Fibroblast of skin of right quadriceps (primary cell): ENCODE data around the gene NFATC1.

Experiments
- DNase-seq: peaks from one replicate; pipeline ENCODE4 v3.0.0-alpha.2; 2013

The NFATC1 gene

DNA sequence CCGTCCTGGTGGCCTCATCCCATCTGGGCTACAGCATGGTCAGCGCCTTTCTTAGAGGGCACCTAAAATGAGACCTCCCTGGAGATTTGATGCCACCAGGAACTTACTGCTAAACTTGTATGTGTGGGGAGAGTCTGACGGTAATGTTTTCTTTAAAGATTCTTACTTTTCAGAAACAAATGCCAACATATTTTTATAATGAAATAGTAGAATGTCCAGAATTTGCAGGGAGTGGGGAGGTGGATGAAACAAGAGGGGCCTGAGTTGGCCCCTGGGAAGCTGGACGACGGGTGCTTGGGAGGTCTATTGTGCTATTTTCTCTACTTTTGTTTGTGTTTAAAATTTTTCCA is 165.1 kb downstream of the NFATC1 start:
- DNase-seq: no peak

DNA sequence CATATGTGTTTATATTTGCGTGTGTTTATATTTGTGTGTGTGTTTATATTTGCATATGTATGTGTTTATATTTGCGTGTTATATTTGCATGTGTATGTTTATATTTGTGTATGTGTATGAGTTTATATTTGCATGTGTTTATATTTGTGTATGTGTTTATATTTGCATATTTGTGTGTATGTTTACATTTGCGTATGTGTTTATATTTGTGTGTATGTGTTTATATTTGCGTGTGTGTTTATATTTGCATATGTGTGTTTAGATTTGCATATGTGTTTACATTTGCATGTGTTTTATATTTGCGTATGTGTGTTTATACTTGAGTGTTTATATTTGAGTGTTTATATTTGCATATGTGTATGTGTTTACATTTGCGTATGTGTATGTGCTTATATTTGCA is 168.2 kb downstream of the NFATC1 start:
- DNase-seq: no peak

DNA sequence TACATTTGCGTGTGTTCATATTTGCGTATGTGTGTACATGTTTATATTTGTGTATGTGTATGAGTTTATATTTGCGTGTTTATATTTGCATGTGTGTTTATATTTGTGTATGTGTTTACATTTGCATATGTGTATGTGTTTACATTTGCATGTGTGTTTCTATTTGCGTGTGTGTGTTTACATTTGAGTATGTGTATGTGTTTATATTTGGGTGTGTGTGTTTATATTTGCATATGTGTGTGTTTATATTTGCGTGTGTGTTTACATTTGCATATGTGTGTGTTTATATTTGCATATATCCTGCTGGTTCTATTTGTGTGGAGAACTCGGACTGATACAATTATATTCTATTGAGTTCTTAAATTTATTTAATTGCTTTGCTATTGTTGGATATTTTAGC is 168.7 kb downstream of the NFATC1 start:
- DNase-seq: no peak

DNA sequence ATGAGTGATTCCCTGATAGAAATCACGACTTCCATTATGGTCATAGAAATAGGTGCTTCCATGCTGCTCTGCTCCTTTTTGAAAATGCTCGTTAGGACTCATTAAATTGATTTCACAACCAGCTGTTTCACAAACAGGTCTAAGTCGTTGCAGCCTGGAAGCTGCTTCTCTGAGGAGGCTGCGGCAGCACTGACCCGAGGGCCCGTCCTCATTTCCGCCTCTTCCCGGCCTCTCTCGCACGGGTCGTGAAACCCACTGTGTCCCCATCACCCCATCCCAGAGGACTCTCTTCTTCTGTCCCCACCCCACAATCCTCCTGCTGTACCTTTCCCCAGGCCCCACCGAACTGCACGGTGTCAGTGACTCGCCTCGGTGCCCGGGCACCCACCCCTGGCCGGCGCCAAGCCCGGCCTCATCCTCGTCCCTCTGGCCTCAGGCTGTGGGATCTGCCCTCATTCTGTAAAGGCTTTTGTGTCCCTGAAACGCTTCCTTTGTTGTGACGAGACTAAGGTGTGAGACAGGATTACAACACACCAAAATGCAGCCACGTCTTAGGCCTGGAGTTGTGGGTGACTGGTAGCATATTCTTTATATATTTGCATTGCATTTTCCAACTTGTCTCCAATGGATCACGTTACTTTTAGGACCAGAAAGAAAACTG is 171.2 kb downstream of the NFATC1 start:
- DNase-seq: no peak

DNA sequence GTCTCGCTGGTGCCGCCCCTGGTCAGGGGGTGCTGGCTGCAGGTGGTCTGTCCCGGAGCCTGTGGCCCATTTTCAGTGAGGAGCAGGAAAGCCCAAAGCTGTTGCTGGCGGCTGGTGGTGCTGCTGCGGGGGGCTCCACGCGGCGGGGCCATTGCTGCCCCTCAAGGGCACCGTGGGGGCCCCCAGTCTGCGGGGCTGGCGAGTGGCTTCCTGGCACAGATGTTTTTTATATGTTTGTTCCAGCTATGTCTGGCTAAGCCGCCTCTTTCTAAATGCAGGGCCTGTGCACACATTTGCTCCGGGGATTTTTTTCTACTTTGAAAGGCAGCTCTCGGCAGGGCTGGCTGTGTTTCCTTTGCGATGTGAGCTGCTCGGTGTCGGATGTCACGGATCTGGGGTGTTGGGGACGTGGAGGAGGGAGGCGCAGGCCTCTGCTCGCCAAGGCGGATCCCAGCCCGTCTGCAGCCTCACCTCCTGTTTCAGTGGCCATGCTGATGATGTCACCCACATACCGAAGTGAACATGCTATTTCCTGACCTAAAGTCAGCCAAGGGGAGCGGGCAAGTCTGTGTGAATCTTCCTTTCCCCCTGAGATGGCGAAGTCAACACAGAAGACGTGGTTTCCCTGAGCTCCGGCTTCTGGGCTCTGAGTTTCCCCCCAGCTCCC is 171.9 kb downstream of the NFATC1 start:
- DNase-seq: peak; percentile 96

DNA sequence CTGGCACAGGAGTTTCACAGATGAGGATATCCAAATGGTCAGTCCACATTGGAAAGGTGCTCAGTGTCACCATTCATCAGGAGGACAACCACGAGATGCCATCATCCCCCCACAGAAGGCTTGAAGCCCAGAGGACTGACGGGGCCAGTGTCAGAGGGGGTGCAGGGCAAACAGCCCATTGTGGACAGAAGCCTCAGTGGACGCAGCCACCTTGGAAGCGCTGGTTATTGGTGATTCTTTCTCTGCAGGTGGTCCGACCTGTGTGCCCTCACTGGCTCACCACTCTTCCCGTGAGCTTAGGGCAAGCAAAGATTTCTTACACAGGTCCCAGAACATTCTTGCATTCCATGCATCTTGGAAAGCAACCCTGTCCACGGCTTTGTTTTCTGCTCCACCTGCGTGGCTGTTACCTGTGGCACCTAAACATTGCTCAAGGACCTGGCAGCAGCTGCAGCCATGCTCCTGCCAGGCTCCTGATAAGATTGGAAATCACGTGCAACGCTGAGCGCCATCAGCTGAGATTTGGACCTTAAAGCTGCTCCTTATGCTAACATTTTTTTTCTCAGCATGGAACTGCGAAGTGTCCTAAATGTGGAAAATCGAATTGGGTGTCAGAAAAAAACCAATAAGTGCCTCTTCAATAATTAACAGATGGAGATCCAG is 172.9 kb downstream of the NFATC1 start:
- no peak for DNase-seq

DNA sequence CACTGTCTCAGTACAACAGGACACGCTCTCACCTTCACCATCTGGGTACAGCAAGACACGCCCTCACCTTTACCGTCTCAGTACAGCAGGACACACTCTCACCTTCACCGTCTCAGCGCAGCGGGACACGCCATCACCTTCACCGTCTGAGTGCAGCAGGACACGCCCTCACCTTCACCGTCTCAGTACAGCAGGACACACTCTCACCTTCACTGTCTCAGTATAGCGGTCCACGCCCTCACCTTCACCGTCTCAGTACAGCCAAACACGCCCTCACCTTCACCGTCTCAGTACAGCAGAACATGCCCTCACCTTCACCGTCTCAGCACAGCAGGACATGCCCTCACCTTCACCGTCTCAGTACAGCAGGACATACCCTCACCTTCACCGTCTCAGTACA is 174.0 kb downstream of the NFATC1 start:
- no peak for DNase-seq

DNA sequence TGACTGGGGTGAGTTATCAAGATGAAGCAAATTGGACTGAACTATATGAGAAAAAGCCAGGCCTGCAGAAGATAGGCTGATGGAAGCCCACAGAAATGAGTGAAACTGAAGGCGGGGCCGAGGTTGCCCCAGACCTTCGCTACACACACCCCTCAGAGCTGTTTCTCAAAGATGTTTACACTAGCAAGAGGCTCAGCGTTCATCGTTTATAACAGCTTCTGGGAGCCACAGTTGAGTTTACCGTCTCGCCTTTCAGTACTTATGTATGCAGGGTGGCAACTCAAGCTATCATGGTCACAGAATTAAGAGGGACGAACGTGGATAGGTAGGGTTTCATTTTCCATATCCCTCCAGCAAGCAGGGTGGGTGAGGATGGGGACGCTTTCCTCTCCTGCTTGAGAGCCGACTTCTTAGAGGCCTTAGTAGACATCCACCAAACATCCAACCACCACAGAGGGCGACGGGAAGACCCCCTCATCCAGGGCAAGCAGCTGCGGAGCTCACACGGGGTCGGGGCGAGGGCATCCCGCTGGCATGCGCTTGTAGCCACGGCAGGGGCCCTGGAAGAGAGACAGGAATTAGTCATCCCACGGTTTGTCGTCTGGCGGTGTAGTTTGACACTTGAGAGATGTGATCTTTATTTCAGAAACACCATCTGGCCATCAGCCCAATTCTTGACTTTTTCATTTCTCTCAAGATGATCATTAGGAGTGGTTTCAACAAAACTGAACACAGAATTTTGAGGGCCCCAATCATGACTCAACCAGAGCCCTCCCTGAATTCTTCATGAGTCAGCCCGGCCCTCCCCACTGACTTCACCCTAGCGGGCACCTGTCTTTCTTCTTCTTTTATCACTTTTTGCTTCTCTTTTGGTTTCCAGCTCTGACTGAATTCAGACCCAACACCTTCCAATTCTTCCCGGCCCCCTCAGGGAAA is 174.8 kb downstream of the NFATC1 start:
- DNase-seq: peak; percentile 91

DNA sequence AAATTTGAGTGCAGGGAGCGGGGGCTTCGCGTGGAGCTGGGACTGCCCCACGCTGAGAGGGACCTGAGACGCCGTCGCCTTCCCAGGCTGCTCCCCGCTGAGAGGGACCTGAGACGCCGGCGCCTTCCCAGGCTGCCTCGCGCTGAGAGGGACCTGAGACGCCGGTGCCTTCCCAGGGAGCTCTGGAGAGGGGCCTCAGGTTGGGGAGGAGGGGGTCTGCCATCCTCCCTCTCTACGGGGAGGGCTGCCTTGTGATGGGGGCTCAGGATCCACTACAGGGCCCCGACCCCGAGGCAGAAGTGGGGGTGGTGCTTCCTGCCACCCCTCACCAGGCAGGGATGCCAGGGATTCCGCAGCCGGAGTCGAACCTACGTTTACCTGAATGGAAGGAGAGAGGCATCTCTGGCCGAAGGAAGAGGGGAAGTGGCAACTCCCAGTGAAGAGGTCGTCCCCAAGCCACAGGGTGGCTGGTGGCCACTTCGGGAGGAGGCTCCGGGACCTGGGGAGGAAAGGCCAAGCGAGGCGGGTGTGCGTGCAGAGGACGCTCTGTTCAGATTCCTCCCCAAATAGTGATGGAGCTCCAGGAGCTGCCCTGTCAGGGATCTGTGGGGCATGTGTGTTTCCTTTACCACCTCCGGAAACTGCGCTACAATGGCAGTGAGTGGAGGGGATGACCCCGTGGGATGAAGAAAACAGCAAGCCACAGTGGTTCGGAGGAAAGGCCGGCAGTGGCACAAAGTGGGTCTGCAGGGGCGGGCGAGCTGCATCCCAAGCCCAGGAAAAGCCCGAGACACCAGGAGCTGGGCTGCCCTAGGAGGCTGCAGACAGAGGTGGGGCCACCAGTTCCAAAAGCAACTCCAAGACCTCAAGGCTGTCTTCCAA is 175.7 kb downstream of the NFATC1 start:
- DNase-seq: no peak

DNA sequence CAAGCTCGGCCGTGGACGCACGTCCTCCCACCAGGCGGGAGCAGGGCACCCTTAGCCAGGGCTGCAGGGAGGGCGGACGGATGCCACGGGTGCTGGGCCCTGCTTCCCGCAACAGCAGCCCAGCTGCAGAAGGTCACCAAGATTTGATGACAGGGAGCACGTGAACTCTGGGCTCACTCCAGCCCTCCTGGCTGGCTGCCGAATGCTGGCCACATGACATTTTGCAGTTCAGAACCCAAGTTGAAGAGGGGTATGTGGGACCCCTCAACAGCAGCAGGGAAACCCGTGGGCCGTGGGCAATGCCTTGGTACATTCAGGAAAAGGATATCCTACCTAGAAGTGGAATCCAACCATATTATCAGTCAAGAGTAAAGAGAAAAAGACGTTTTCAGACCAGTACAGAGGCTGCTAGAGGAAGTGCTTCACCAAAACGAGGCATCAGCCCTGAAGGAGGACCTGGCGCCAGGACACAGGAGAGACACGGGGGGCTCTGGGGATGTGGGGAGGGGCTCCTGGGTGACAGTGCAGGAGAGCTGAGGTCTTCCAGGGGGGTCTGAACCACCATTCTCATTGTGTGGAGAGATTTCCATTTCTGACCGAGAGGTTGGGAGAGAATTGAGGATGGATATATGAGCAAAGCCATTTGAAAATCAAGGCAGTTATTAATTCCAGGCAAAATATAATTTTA is 176.5 kb downstream of the NFATC1 start:
- no peak for DNase-seq

DNA sequence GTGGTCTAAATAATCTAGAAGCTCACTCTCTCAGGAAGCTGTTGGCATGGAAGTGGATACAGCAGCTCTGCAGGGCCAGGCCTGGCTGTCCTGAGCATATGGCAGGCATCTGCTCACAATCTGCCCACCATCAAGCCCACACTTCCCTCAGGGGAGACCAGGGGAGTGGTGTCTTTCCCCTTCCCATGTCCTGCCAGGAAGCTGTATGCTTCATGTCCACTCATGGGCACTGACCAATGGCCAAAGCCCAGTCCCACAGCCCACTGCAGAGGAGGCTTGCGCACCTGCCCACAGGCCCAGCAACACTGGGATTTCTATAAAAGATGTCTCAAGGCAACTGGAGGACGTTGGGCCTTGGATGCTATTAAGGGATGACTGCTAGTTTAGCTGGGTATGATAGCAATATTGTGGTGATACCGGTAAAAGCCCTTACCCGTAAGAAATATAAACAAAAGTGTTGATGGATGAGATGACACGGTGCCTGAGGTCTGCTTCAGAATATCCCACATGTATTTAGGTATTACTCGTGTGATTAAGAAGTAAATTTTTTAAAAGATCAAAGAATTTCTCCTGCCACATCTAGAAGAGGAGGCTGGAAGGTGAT is 177.2 kb downstream of the NFATC1 start:
- no peak for DNase-seq

DNA sequence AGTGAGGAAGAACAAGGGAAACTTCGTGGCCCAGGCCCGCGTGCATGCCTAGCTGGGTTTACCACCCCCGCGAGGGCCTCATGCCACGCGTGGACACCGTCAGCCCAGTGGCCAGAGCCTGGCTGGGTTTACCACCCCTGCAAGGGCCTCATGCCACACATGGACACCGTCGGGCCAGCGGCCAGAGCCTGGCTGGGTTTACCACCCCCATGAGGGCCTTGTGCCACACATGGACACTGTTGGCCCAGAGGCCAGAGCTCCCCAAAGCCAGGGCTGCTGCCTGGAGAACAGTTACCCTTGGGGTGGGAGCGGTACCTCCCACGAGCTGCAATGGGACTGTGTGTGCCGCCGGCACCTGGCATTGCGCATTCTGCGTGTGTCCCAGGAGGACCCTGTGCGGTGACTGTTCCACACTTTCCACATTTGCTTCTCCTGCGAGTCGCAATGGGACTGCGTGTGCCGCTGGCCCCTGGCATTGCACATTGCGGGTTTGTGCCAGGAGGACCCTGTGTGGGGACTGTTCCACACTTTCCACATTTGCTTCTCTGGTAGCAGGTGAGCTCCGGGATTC is 178.3 kb downstream of the NFATC1 start:
- DNase-seq: no peak

DNA sequence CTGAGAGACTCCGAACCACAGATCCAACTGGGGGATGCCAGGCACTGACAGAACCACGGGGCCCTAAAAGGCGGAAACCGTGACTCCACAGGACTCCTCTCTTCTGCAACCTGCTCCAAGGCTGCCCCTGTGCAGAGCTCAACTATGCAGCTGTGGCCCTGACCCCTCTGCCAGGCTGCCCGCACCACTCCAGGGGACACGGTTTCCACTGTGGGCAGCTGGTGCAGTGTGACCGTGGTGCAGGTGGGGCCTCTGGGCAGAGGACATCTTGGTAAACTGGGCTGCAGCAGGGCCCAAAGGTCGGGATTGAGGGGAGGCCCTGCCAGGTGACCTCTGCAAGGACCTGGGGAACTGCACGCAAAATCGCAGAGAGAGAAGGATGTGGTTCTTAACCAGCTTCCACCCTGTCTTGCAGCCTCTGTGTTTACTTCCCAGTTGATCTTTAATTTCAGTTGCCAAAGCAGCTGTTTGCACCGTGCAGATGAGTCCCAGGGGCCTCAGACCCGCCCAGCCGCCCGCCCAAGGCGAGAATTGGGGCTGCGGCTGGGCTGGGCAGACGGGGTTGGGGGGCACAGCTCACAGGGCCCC is 179.3 kb downstream of the NFATC1 start:
- no peak for DNase-seq

DNA sequence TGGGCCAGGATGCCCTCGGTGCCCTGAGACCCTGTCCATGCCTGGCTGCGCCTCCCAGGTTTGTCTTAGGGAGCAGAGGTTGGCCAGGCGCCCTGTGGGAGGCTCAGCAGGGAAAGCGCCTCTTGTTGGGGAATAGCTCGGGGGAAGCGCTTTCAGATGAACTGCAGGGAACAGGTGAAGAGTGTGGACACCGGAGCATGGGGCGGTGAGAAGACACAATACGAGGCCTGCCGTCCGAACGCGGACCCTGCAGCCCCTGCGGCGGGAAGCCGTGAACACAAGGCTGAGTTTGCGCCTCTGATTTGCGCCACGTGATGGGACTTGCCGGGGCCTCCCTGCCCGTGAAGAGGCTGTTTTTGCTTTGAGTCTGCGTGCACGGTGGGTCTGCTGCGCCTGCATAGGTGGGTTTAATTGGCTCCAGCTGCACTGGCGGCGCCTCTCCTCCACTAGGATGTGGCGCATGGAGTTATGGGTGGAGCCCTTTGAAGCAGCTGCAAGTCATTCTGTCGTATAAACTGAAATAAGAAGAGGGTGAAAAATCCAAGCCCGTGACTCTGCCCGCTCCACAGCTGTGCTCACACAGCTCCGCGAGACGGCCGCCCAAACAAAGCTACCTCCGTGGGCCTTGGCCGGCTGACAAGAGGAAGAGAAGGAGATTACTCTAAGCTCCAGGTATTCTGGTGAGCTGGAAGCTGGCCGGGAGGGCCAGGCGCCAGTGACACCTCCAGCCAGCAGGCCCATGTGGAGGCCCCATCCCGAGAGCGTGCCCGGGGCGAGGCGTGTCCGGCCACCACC is 180.4 kb downstream of the NFATC1 start:
- DNase-seq: peak; percentile 70

DNA sequence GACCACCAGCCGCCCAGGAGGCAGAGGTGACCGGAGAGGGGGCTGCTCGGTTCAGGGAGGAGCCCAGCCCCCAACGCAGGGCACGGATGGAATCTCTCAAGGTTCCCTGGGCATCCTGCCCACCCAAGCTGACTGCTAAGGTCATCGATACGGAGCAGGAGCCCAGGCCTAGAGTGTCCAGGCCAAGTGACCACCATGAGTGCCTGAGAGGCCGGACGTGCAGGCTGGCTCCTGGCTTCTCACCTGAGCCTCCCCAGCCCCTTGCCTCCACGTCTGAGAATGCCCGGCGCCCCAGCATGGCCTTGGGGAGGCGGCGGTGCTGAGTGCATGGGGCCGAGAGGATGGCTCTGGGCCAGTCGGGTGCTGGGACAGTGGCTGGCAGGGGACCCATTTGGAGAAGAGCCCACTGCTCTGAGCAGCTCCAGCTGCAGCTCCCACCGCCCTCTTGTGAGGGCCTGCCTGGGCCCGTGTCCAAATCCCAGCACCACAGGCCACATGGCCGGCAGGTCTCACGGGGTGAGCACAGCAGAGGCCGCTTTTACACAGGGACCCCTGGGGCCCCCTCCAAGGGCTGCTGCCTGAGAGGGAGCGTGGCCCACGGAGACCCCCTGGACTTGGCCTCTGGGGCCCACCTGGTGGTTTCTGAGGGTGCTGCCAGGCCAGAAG is 181.1 kb downstream of the NFATC1 start:
- no peak for DNase-seq

DNA sequence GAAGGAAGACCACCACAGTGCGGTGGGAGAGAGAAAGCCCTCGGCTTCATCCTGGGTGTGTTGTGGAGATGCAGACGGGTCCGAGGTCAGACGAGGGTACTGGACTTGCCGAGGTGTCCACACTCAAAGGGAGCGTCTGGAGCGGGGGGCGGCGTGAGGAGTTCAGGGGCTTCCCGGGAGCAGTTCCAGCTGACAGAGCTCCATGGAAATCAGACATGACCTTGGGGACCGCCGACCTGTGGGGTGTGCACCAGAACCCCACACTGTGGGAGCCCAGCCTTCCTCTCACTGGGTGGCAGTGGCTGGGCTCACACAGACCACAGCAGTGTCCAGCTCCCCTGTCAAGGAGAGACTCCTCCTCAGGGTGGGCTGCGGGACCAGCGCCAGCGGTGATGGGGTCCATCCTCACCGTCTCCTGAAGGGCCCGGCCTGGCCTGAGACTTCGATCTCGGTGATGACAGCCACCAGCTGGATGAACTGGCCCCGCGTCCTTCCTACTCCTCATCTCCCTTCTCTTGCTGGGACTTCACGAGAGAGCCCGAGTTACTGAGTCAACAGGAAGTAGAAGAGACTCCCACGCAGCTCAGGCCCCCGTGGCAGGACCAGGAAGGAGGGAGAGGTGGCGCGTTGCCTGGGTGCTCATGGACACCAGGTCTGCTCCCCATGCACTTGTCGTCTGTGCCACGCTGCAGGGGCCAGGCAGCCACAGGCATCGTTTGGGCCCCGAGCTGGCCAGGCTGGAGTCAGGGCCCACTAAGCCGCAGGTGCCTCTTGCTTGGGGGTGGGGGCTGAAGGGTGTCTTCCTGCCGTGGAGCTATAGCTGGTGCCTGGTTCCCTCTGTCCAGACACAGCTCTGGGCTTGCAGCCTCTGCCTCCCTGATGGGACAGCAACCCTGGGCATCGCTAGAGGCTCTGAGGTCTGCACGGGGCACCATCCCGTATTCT is 182.0 kb downstream of the NFATC1 start:
- no peak for DNase-seq

DNA sequence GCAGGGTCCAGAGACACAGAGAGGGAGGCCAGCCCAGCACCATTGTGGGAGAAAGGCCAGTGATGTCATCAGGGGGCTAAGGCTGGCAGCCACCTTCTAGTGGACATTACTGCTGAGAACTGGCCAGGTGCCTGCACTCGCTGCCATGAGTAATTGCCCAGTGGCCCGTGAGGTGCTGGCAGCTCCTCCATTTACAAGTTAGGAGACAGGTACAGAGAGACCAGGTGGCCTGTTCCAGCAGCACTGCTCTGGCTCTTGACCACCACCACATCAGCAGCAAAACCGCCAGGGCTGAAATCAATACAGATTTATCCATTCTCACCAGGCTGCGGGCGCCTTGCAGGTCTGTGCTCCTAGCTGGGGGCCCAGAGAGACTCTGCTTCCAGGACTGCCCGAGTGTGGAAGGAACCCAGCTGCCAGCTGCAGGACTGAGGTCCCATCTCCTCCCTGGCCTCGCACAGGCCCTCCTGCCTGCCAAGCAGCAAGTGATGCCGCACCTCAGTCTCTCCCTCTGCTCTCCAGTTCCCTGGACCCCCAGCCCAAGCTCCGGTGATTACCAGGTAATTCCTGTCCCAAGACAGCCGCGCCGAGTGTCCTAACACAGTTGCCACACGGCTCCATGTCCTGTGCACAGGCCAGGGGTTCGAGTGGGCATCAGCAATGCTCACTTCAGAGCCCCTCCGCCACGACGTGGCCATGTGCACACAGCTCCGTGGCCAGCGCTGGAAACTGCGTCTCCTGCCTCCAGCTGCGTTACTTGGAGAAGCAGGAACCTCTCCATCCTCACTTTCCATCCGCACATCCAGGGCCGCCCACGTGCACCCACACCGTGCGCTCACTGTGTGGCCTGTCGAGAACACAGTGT is 182.9 kb downstream of the NFATC1 start:
- no peak for DNase-seq
